Small intestine (tissue), 7 donors: ENCODE results near the gene RRAS. TPM values are rescaled to one million over a fixed set of nuclear protein-coding genes. Genes with fewer than 3 reads are reported as not detected.

Experiments used
- DNase-seq, 2 donors: peaks; one replicate each; pipeline versions ENCODE4 v3.0.0 to v3.0.0-alpha.2; 2013
- FAIRE-seq: peaks from 2 replicates; lab custom pipeline; 2012; peaks lifted over from hg19 to GRCh38; lab: Jason Lieb, UNC
- H3K27ac ChIP-seq, 3 donors: one replicate each; pipeline ENCODE4 v1.5.1; 2013; ENCODE audit warnings: low read length in 2 of 3, mild to moderate bottlenecking in 2 of 3, control low read depth in 1 of 3, inconsistent platforms in 1 of 3, low read depth in 1 of 3, moderate library complexity in 1 of 3
- H3K27me3 ChIP-seq, 3 donors: one replicate each; pipeline ENCODE4 v1.6.1; 2013; ENCODE audit warnings: low read length in 3 of 3, inconsistent platforms in 1 of 3; ENCODE audit not compliant: control insufficient read depth in 3 of 3, insufficient read depth in 3 of 3
- H3K36me3 ChIP-seq, 3 donors: one replicate each; pipeline ENCODE4 v1.6.1; 2013; ENCODE audit warnings: low read length in 3 of 3, inconsistent platforms in 1 of 3, low read depth in 1 of 3, mild to moderate bottlenecking in 1 of 3, moderate library complexity in 1 of 3; ENCODE audit not compliant: control insufficient read depth in 3 of 3, insufficient read depth in 2 of 3
- H3K4me1 ChIP-seq, 3 donors: one replicate each; pipeline ENCODE4 v1.6.1; 2013; ENCODE audit warnings: low read length in 2 of 3, inconsistent platforms in 1 of 3, low read depth in 1 of 3, mild to moderate bottlenecking in 1 of 3, moderate library complexity in 1 of 3; ENCODE audit not compliant: control insufficient read depth in 3 of 3, insufficient read depth in 2 of 3
- H3K4me3 ChIP-seq, 3 donors: one replicate each; pipeline ENCODE4 v1.5.1; 2013; ENCODE audit warnings: low read length in 3 of 3, control low read depth in 1 of 3, inconsistent platforms in 1 of 3, low read depth in 1 of 3, mild to moderate bottlenecking in 1 of 3, moderate library complexity in 1 of 3
- H3K9me3 ChIP-seq, 2 donors: one replicate each; pipeline ENCODE4 v1.6.1; 2013; ENCODE audit warnings: low read depth in 1 of 2, low read length in 1 of 2; ENCODE audit not compliant: control insufficient read depth in 2 of 2, insufficient read depth in 1 of 2
- WGBS, 3 donors: extraction: QIAGEN DNeasy Blood & Tissue Kit; methylation state at CpG; one replicate each; pipeline ENCODE4 v1.1.7; 2013; 5-methylcytosine and 5-hydroxymethylcytosine counted together
- polyA plus RNA-seq, 4 donors: library from polyadenylated mRNA; stranded (reverse) in 3 of 4; unstranded in 1 of 4; fragments of 200-250 nt in 3 of 4; fragments of 120-200 nt in 1 of 4; gene quantifications; one replicate each; pipeline versions ENCODE4 v1.2.1 to v1.2.3, GENCODE V29; 2013
- donor health status: healthy with polysubstance abuse.
- donor health status: control.
- donor health status: control.
- donor health status: Bipolar disorder and iron deficiency.
- donor health status: healthy.

RRAS gene
- polyA plus RNA-seq, 4 donors, result 30.6 to 105 (median 85.5) TPM

DNA sequence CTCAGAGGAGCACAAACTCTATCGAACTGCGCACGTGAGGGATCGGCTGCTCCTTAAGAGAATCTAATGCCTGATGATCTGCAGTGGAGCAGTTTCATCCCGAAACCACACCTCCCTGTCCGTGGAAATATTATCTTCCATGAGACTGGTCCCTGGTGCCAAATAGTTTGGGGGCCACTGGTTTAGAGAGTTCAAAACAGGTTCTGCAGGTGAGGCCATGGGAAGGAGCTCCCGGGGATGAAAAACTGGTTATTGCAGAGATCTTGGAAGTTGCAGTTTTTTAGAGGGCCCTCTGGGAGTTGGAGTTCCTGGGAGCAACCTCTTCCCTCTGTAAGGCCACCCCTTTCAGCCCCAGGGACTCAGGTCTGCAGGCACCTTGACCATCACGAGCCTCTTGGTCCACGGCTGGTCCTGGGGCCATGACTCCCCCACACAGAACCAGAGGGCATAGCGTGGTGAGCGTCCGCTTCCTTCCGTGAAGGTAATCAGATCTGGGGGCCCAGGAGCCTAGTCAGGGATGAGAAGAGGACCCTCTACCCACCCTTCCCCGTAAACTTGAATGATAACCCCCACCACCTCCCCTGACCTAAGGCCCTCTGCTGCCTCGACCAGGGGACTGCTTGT is 20.5 kb upstream of the RRAS start:
- no peak for FAIRE-seq
- WGBS, 3 donors, result 86 to 94% (median 91%) methylated on average over 15 of the region's 15 CpGs
- peaks cover 0 to 6% (median 3%) of the 10 kb centered on the region in 3 donors for H3K4me1 ChIP-seq

DNA sequence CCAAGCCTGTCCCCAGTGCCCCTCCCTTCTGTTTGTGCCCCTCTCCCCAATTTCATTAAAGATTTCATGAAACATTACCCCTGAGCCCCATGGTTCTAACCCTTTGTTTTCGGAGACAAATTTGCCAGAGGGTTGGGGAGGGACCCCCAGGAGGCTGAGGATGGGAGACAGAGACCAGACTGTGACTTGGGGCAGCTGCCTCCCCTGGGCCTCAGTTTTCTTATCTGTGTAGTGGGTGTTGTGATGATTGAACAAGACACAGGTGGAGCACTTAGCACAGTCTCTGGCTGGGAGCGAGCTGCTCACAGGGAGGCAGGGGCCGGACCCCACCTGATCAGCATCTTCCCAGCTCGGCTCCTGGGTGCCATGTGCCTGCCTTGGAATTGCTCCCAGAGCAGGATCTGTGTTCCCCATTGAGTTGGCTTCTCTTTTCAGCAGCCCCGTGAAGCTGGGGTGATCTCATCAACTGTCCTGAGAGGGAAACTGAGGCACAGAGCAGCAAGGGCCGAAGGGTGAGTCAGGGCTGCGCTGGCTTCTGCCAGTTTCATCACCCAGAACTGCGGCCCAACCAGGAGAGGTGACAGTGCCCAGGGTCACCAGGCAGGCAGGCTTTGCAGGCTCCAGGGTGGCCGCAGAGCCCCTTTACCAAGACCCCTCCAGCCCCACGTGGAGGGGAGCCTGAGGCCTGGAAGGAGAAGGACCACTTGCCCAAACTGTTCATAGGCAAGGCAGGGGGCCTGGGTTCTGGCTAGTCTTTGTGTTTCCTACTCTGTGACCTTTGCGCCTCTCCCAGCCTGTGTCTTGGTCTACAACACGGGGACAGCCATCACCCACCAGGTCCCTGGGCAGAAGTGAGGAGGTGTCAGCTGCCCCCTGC is 18.9 kb upstream of the RRAS start:
- FAIRE-seq (no peak), DNase-seq (no peak)
- Histone ChIP-seq H3K27me3 (no peaks in the 10 kb centered on the region), H3K4me1 (peaks cover 0 to 3% (median under 1%) of the 10 kb centered on the region in 3 donors), H3K9me3 (no peaks in the 10 kb centered on the region), H3K36me3 (peaks cover 17 to 96% (median 31%) of the 10 kb centered on the region in 3 donors), H3K4me3 (no peak overlapping the region), H3K27ac (no peak overlapping the region)
- WGBS, 3 donors, result 93 to 94% (median 94%) methylated on average over 12 of the region's 12 CpGs

More for the DNA sequence above, 20.5 kb upstream of the RRAS start:
- no peaks in the 10 kb centered on the region for H3K27me3 ChIP-seq
- peaks cover 13 to 79% (median 26%) of the 10 kb centered on the region in 3 donors for H3K36me3 ChIP-seq
- DNase-seq, result no peak
- no peak overlapping the region for H3K27ac ChIP-seq
- no peak overlapping the region for H3K4me3 ChIP-seq
- H3K9me3 ChIP-seq, result no peaks in the 10 kb centered on the region

- 87 to 91% (median 89%) methylated on average over 3 to 15 of the region's 15 CpGs for WGBS, 3 donors
- Histone ChIP-seq H3K9me3 (no peaks in the 10 kb centered on the region), H3K27ac (no peak overlapping the region), H3K36me3 (peaks cover 17 to 99% (median 32%) of the 10 kb centered on the region in 3 donors), H3K4me1 (no peaks in the 10 kb centered on the region), H3K4me3 (no peak overlapping the region), H3K27me3 (no peaks in the 10 kb centered on the region)
- DNase-seq (no peak), FAIRE-seq (no peak)
Measured at GRCh38 chr19:49658139-49658517, 18.2 kb upstream of the RRAS start.

DNA sequence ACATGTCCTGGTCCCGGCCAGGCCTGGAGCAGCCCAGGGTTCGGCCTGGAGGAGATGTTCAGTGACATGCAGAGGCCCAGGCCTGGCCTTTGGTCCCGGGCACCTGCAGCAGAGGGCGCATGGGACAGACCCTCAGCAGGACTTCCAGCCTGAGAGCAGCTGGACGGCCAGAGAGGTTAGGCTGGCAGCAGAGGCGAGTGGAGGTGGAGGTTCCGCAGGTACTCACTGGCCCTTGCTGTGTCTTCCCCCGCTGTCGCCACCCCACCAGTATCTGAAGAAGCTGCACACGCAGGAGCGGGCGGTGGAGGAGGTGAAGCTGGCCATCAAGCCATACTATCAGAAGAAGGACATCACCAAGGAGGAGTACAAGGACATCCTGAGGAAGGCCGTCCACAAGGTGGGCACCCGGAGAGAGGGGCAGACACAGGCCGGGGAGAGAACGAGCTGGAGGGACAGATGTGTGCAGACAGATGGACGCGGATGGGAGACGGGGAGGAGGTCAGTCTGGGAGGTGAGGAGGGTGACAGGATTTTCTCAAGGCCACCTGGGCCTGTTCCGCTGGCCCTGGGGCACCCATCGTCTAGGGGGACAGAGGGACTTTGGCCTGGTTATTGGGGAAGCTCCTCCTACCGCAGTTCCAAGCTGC is 17.7 kb upstream of the RRAS start:
- Histone ChIP-seq H3K27ac (no peak overlapping the region), H3K9me3 (no peaks in the 10 kb centered on the region), H3K27me3 (no peaks in the 10 kb centered on the region), H3K4me1 (no peaks in the 10 kb centered on the region), H3K4me3 (no peak overlapping the region), H3K36me3 (peaks cover 21 to 99% (median 33%) of the 10 kb centered on the region in 3 donors)
- DNase-seq, result no peak
- WGBS, 3 donors, result 87 to 92% (median 90%) methylated on average over 22 of the region's 22 CpGs
- FAIRE-seq, result no peak

GRCh38 chr19:49656456-49657109 is 16.6 kb upstream of the RRAS start:
- no peak overlapping the region for H3K27ac ChIP-seq
- no peaks in the 10 kb centered on the region for H3K4me1 ChIP-seq
- H3K36me3 ChIP-seq, result peaks cover 25 to 93% (median 31%) of the 10 kb centered on the region in 3 donors
- no peak overlapping the region for H3K4me3 ChIP-seq
- no peaks in the 10 kb centered on the region for H3K9me3 ChIP-seq
- no peak for DNase-seq
- no peak for FAIRE-seq
- no peaks in the 10 kb centered on the region for H3K27me3 ChIP-seq
- WGBS, 3 donors, result 85 to 91% (median 91%) methylated on average over 17 of the region's 17 CpGs

GRCh38 chr19:49655570-49656455 is 15.9 kb upstream of the RRAS start:
- DNase-seq (no peak), FAIRE-seq (no peak)
- Histone ChIP-seq H3K27me3 (no peaks in the 10 kb centered on the region), H3K9me3 (no peaks in the 10 kb centered on the region), H3K36me3 (peaks cover 31 to 91% (median 31%) of the 10 kb centered on the region in 3 donors), H3K4me3 (no peak overlapping the region), H3K4me1 (no peaks in the 10 kb centered on the region), H3K27ac (no peak overlapping the region)
- WGBS, 3 donors, result 87 to 90% (median 88%) methylated on average over 23 of the region's 23 CpGs

GRCh38 chr19:49654581-49654980 is 14.6 kb upstream of the RRAS start:
- FAIRE-seq (no peak), DNase-seq (no peak)
- H3K9me3 ChIP-seq, result no peaks in the 10 kb centered on the region
- H3K4me3 ChIP-seq, result no peak overlapping the region
- no peaks in the 10 kb centered on the region for H3K27me3 ChIP-seq
- H3K27ac ChIP-seq, result no peak overlapping the region
- 84 to 88% (median 84%) methylated on average over 10 of the region's 10 CpGs for WGBS, 3 donors
- H3K36me3 ChIP-seq, result peaks cover 30 to 90% (median 31%) of the 10 kb centered on the region in 3 donors
- no peaks in the 10 kb centered on the region for H3K4me1 ChIP-seq
